HL-60 (cell line): ENCODE measurements around the gene DNAJC6.
A peak's percentile ranks its signal among the peaks of the same experiment; 100 is the strongest.

Experiments
- DNase-seq, 2 experiments: peaks; one replicate each; pipeline ENCODE4 v3.0.0-alpha.2; 2010 to 2020; ENCODE audit warnings: low read depth in 1 of 2, low spot score in 1 of 2
- H3K27ac ChIP-seq: fragments of 250-450 bp; sonication (Bioruptor Pico); replicated peaks from 2 replicates; pipeline ENCODE4 v1.5.1; 2020; ENCODE audit warnings: mild to moderate bottlenecking, moderate library complexity
- H3K27me3 ChIP-seq: fragments of 250-450 bp; sonication (Bioruptor Pico); 2 replicates; pipeline ENCODE4 v1.5.1; 2021; ENCODE audit warnings: mild to moderate bottlenecking, moderate library complexity; ENCODE audit not compliant: insufficient read depth, poor library complexity, severe bottlenecking
- H3K4me3 ChIP-seq: replicated peaks from 2 replicates; pipeline ENCODE4 v1.5.1; 2011; ENCODE audit warnings: mild to moderate bottlenecking, control low read depth, low read length; ENCODE audit not compliant: insufficient read depth
- GABPA ChIP-seq: IDR thresholded peaks from 2 replicates; pipeline ENCODE4 v1.6.1; 2012; ENCODE audit warnings: low read depth
- POLR2AphosphoS5 ChIP-seq: IDR thresholded peaks from 2 replicates; pipeline ENCODE4 v1.6.1; 2012; ENCODE audit warnings: low read depth
- SPI1 ChIP-seq: IDR thresholded peaks from 2 replicates; pipeline ENCODE4 v1.6.1; 2012; ENCODE audit warnings: low read depth, mild to moderate bottlenecking, borderline replicate concordance
- TF ChIP-seq, protein P1 (sequence below): IDR thresholded peaks from 2 replicates; pipeline ENCODE4 v1.6.1; 2012; ENCODE audit warnings: low read depth; ENCODE audit not compliant: insufficient replicate concordance
- TF ChIP-seq, protein P2 (sequence below): IDR thresholded peaks from one replicate; pipeline ENCODE4 v1.5.1; 2011; ENCODE audit warnings: low read length, control low read depth, inconsistent platforms; ENCODE audit not compliant: insufficient read depth

DNAJC6 gene

DNA sequence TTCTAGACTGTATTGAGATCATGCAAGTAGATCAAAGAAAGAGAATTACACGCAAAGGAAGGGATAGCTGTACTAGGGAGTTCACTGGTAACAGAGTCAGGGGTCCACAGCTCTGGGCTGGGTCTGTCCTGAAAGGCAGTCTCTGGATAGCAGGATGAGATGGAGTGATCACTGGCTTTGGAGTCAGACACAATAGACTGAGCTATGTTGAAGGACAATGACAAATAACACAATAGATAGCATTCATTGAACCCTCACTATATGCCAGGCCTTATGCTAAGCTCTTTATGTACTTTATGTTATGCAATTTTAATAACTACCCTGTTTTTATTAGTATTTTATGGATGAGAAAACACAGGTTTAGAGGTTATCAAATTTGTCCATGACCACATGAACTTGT is 10.0 kb upstream of the DNAJC6 start:
- TF ChIP-seq POLR2AphosphoS5 (no peak), SPI1 (no peak), GABPA (no peak)
- TF ChIP-seq, protein P1, sequence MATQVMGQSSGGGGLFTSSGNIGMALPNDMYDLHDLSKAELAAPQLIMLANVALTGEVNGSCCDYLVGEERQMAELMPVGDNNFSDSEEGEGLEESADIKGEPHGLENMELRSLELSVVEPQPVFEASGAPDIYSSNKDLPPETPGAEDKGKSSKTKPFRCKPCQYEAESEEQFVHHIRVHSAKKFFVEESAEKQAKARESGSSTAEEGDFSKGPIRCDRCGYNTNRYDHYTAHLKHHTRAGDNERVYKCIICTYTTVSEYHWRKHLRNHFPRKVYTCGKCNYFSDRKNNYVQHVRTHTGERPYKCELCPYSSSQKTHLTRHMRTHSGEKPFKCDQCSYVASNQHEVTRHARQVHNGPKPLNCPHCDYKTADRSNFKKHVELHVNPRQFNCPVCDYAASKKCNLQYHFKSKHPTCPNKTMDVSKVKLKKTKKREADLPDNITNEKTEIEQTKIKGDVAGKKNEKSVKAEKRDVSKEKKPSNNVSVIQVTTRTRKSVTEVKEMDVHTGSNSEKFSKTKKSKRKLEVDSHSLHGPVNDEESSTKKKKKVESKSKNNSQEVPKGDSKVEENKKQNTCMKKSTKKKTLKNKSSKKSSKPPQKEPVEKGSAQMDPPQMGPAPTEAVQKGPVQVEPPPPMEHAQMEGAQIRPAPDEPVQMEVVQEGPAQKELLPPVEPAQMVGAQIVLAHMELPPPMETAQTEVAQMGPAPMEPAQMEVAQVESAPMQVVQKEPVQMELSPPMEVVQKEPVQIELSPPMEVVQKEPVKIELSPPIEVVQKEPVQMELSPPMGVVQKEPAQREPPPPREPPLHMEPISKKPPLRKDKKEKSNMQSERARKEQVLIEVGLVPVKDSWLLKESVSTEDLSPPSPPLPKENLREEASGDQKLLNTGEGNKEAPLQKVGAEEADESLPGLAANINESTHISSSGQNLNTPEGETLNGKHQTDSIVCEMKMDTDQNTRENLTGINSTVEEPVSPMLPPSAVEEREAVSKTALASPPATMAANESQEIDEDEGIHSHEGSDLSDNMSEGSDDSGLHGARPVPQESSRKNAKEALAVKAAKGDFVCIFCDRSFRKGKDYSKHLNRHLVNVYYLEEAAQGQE: no peak
- TF ChIP-seq, protein P2, sequence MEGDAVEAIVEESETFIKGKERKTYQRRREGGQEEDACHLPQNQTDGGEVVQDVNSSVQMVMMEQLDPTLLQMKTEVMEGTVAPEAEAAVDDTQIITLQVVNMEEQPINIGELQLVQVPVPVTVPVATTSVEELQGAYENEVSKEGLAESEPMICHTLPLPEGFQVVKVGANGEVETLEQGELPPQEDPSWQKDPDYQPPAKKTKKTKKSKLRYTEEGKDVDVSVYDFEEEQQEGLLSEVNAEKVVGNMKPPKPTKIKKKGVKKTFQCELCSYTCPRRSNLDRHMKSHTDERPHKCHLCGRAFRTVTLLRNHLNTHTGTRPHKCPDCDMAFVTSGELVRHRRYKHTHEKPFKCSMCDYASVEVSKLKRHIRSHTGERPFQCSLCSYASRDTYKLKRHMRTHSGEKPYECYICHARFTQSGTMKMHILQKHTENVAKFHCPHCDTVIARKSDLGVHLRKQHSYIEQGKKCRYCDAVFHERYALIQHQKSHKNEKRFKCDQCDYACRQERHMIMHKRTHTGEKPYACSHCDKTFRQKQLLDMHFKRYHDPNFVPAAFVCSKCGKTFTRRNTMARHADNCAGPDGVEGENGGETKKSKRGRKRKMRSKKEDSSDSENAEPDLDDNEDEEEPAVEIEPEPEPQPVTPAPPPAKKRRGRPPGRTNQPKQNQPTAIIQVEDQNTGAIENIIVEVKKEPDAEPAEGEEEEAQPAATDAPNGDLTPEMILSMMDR: no peak
- peaks cover 3% of the 10 kb centered on the region for H3K27me3 ChIP-seq
- no peak for DNase-seq
- H3K27ac ChIP-seq: no peak overlapping the region
- no peak overlapping the region for H3K4me3 ChIP-seq

DNA sequence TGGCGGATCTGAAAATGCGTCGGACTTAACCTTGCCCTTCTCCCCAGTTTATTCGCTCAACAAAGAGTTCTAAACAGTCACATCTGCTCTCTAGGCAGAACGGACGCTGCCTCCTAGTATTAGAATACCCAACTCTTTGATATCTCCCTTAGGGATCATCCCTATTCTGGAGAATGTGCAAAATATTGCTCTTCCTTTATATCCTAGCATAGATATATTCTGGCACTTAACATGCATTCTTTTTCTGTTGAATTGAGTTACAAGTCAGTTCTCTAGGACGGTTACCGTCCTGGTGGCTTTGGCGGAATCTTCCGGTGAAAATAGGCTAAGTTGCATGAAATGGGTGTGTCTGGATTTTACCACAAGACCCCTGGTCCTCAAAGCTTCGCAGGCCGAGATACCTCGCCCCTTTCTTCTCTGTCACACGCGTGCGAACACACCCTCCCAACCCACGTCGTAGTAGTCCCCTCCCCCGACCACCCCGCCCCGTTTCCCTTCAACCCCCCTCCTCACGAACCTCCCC is 501 bp upstream of the DNAJC6 start:
- TF ChIP-seq, protein P1: peak; percentile 36
- TF ChIP-seq, protein P2: no peak
- peaks cover 29% of the 10 kb centered on the region for H3K27me3 ChIP-seq
- DNase-seq: no peak
- H3K27ac ChIP-seq: no peak overlapping the region
- H3K4me3 ChIP-seq: no peak overlapping the region

DNA sequence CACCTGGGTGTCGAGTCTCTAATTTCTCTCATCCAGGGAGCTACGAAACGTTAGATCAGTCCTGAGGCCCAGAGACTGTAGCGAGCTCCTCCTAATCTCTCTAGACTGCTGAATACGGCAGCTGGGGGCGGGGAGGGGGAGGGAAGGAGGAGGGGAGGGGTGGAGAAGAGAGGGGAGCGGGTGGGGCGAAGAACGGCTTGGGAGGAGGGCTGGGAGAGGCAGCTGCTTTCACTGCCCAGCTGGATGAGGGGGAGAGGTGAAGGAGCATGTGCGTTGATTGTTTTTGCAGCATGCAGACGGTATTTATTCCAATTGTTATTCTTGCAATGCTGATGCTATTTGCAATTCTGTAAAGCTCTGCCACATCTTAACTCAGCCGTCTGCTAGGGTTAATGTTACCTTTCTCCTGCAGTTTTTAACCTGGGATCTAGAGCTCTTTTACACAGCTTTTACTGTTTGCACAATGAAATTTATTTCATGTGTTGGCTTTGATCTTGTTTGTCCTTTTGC is 790 bp downstream of the DNAJC6 start:
- H3K4me3 ChIP-seq: no peak overlapping the region

More for the DNA sequence above, 790 bp downstream of the DNAJC6 start:
- no peak overlapping the region for H3K27ac ChIP-seq
- DNase-seq: no peak
- TF ChIP-seq SPI1 (no peak), GABPA (no peak), POLR2AphosphoS5 (no peak)
- TF ChIP-seq, protein P1: no peak
- TF ChIP-seq, protein P2: no peak
- H3K27me3 ChIP-seq: peaks cover 29% of the 10 kb centered on the region
